Endothelial cell of umbilical vein (primary cell): ENCODE results near the gene SCN1B.

Source experiments
- CTCF ChIP-seq, 2 donors: IDR thresholded peaks; 1 replicate in 1 of 2; 2 replicates in 1 of 2; pipeline ENCODE4 v1.5.1; 2011; ENCODE audit warnings: low read length in 2 of 2, mild to moderate bottlenecking in 2 of 2, moderate library complexity in 2 of 2, control low read depth in 1 of 2, inconsistent platforms in 1 of 2, low read depth in 1 of 2; ENCODE audit not compliant: insufficient read depth in 1 of 2; ENCODE audit errors: extremely low read depth in 1 of 2
- EZH2 ChIP-seq: IDR thresholded peaks from 2 replicates; pipeline ENCODE4 v1.6.1; 2012; ENCODE audit warnings: borderline replicate concordance, low read depth, mild to moderate bottlenecking, moderate library complexity, low read length, inconsistent platforms; ENCODE audit not compliant: severe bottlenecking
- FOS ChIP-seq: IDR thresholded peaks from 2 replicates; pipeline ENCODE4 v1.6.1; 2011; ENCODE audit warnings: mild to moderate bottlenecking, low read length, moderate library complexity, borderline replicate concordance; ENCODE audit not compliant: insufficient read depth
- GATA2 ChIP-seq: IDR thresholded peaks from 2 replicates; pipeline ENCODE4 v1.7.0; 2011; ENCODE audit warnings: low read depth, mild to moderate bottlenecking, moderate library complexity, mixed read lengths, low read length; ENCODE audit not compliant: insufficient read length, insufficient read depth
- MAX ChIP-seq: IDR thresholded peaks from 2 replicates; pipeline ENCODE4 v1.6.1; 2011; ENCODE audit not compliant: insufficient read depth, insufficient read length
- POLR2A ChIP-seq: IDR thresholded peaks from 2 replicates; pipeline ENCODE4 v1.6.1; 2012; ENCODE audit warnings: low read depth, mild to moderate bottlenecking, control low read depth, low read length
- POLR2AphosphoS5 ChIP-seq: IDR thresholded peaks from 2 replicates; pipeline ENCODE4 v1.6.1; 2012; ENCODE audit warnings: low read depth, mild to moderate bottlenecking, control low read depth, low read length, moderate library complexity; ENCODE audit not compliant: insufficient read depth

GRCh38 chr19:35061583-35062373, 31.5 kb downstream of the SCN1B start:
- TF ChIP-seq EZH2 (no peak), POLR2AphosphoS5 (no peak), CTCF (IDR thresholded peaks at IDR 0.05; ENCODE audit: extremely low read depth in 1 of 2, insufficient read depth in 1 of 2, low read depth in 1 of 2, low read length in 2 of 2) (no peak), POLR2A (no peak), MAX (no peak), GATA2 (no peak), FOS (no peak)
